HG02571 (cell line): ENCODE results near the gene FOSB.
A peak's percentile ranks its signal among the peaks of the same experiment; 100 is the strongest.

ENCODE experiments used
- ATAC-seq: cut with Tn5 transposase; IDR thresholded peaks from one replicate; pipeline ENCODE4 v1.9.1; 2021; ENCODE audit warnings: mild to moderate bottlenecking, moderate library complexity; ENCODE audit not compliant: unreplicated experiment

FOSB gene

DNA sequence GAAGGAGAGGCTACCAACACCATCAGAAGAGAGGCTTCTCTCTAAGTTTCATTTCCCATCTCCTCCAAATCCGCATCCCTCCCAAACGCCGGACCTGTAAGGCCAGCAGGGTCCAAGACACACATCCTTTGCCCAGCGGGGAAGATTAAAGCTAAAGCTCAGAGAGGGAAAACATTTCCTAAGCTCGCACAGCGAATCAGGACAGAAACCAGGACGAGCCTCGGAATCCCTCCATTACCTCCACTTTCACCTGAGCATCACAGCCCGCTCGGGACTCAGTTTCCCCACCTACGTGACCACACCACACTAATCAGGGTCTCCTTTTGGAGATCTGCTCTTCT is 711 bp upstream of the FOSB start:
- ATAC-seq = no peak

GRCh38 chr19:45468159-45468651 is 409 bp downstream of the FOSB start:
- ATAC-seq = no peak

DNA sequence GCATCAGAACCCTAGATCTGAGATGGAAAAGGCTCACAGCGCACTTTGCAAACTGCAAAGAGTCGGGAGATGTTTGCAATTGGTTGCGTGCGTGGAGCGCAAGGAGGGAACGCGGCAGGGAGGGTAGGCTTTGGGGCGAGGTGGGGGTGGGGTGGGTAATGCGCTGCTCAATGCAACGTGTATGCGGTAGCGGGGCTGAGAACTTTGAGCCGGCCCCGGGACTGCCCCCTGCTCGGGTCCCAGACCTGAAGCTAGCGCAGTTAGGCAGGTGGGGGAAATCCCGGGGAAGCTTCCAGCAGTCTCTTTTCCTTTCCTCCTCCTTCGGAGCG is 971 bp downstream of the FOSB start:
- ATAC-seq = peak; percentile 26

DNA sequence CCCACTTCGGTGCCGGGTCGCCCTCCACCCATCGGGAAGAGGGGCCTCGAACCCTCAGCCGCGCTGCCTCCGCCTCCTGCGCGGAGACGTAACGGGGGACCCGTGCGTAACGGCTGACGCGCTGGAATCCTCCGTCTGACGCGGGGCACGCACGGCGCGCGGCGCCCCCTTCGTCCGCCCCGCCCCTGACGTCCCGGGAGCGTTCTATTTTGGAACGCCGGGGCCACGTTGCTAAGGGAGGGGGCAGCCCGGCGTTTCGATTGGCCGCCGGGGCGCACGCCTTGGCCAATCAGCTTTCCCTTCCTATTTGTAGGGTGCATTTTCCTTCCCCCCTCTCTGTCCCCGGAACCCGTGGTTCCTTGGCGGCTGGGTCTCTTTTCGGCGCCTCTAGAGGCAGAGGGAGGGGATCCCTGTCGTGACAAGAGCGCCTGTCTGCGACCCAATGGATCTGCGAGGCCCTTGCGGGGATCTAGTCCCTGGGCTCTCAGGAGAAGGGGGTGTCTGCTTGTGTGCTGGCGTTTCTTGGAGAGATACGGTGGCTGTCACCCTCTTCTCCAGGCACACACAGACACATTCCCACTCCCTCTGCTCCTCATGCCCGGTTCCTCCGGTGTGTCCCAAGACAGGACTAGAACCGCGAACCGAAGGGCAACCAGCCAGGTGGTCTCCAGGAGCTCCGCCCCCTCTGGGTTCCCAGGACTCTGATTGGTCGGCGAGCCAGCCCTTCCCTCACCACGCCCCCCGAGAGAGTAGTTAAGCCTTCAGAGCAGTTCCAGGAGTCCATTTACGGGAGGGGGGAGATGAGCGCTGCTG is 1.5 kb downstream of the FOSB start:
- ATAC-seq = peak; percentile 45

GRCh38 chr19:45469945-45470761 is 2.4 kb downstream of the FOSB start:
- ATAC-seq = no peak

- ATAC-seq = no peak
Observed at GRCh38 chr19:45470762-45471081, 2.9 kb downstream of the FOSB start.

- ATAC-seq = no peak
Observed at GRCh38 chr19:45471111-45471930, 3.5 kb downstream of the FOSB start.

GRCh38 chr19:45471931-45472562 is 4.3 kb downstream of the FOSB start:
- ATAC-seq = no peak

DNA sequence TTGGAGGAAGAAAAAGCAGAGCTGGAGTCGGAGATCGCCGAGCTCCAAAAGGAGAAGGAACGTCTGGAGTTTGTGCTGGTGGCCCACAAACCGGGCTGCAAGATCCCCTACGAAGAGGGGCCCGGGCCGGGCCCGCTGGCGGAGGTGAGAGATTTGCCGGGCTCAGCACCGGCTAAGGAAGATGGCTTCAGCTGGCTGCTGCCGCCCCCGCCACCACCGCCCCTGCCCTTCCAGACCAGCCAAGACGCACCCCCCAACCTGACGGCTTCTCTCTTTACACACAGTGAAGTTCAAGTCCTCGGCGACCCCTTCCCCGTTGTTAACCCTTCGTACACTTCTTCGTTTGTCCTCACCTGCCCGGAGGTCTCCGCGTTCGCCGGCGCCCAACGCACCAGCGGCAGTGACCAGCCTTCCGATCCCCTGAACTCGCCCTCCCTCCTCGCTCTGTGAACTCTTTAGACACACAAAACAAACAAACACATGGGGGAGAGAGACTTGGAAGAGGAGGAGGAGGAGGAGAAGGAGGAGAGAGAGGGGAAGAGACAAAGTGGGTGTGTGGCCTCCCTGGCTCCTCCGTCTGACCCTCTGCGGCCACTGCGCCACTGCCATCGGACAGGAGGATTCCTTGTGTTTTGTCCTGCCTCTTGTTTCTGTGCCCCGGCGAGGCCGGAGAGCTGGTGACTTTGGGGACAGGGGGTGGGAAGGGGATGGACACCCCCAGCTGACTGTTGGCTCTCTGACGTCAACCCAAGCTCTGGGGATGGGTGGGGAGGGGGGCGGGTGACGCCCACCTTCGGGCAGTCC is 5.0 kb downstream of the FOSB start:
- ATAC-seq = no peak

- no peak for ATAC-seq
Observed at GRCh38 chr19:45473367-45473681, 5.5 kb downstream of the FOSB start.

DNA sequence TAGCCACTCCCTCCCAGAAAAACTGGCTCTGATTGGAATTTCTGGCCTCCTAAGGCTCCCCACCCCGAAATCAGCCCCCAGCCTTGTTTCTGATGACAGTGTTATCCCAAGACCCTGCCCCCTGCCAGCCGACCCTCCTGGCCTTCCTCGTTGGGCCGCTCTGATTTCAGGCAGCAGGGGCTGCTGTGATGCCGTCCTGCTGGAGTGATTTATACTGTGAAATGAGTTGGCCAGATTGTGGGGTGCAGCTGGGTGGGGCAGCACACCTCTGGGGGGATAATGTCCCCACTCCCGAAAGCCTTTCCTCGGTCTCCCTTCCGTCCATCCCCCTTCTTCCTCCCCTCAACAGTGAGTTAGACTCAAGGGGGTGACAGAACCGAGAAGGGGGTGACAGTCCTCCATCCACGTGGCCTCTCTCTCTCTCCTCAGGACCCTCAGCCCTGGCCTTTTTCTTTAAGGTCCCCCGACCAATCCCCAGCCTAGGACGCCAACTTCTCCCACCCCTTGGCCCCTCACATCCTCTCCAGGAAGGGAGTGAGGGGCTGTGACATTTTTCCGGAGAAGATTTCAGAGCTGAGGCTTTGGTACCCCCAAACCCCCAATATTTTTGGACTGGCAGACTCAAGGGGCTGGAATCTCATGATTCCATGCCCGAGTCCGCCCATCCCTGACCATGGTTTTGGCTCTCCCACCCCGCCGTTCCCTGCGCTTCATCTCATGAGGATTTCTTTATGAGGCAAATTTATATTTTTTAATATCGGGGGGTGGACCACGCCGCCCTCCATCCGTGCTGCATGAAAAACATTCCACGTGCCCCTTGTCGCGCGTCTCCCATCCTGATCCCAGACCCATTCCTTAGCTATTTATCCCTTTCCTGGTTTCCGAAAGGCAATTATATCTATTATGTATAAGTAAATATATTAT is 6.1 kb downstream of the FOSB start:
- no peak for ATAC-seq

- no peak for ATAC-seq
Observed at GRCh38 chr19:45474606-45475521, 7.1 kb downstream of the FOSB start.

DNA sequence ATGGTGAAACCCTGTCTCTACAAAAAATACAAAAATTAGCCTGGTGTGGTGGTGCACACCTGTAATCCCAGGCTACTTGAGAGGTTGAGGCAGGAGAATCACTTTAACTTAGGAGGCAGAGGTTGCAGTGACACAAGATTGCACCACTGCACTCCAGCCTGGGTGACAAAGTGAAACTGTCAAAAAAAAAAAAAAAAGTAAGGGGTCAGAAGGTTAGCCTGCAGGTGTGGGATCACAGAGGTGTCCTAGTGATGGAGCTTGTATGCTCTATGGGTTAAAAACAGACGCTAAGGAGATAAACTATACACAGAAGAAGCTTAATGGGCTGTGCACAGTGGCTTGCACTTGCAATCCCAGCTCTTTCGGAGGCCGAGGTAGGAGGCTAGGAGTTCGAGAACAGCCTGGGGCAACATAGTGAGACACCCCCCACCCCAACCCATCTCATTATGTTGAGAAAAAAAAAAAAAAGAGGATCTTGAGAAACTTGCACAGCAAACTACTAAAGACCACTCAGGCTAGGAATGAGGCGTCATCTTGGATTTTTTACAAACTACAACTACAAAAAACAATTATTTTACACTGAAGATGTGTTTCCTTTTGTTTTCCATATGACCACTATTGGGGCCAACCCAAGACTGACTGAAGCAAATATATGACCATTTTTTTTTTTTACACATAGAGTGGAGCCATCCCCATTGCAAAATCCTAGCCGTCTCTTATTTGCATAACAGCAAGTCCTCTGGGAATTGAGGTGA is 7.9 kb downstream of the FOSB start:
- ATAC-seq = no peak

GRCh38 chr19:45476304-45476703 is 8.5 kb downstream of the FOSB start:
- ATAC-seq = no peak

DNA sequence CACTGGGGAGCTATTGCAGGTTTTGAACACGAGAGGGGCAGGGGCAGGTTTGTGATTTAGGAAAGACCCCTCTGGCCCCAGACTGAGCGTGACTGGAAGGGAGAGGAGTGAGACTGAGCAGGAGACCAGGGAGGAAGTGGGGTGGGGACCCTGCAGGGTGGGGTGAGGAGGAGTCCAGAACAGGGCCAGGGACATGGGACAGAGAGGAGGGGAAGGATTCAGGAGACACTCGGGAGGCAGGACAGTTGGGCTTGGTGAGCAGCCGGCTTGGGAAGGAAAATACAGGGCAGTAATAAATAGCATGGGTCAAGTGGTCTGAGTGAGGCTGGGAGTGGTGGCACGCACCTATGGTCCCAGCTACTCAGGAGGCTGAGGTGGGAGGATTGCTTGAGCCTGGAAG is 9.4 kb downstream of the FOSB start:
- no peak for ATAC-seq

- no peak for ATAC-seq
Observed at GRCh38 chr19:45477713-45478453, 10.1 kb downstream of the FOSB start.
